Measurements from ENCODE around the gene TRIM41.
"Not testable (repeated sequence)": the region's sequence is repeated elsewhere in the genome, so short reads cannot be mapped to it uniquely, and the experiment has no call there.

Gene TRIM41

DNA sequence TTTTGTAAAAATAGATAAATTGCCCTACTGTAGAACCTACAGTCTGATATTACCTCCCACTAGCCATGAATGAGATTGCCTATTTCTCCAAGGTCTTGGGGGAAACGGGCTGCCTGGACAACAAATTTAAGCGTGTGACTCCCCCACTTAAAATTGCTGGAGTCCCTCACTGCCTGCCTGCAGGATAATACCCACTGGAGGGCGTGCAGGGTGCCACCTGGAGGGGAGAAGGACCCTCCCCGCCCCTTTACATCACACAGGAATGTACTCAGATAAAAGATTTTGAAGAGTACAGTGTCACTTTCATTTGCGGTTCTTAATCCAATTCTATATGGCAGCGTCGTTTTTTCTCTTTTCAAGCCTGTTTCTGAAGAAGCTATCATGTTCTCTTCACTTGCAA lies 11.9 kb upstream of the TRIM41 start:
- no peak for DNase-seq (ENCODE audit: low spot score)

DNA sequence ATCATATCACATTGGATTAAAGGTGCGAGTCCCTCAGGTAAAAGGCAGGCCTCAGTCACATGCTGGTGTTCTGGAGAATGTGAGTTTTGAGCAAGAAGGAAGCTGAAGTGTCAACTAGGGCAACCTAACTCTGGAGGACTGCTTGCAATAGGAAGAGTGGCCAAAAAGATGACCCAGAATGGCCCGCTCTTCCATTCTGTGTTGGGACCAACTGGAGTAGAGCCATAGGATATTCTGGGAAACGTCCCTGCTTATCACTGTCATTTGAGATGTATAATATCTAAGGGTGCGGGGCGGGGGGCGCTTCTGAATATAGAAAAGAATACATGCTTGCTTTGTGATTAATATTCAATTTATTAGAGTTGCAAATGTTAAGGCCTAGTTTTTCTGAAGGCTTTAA lies 11.0 kb upstream of the TRIM41 start:
- DNase-seq (ENCODE audit: low spot score) = no peak

DNA sequence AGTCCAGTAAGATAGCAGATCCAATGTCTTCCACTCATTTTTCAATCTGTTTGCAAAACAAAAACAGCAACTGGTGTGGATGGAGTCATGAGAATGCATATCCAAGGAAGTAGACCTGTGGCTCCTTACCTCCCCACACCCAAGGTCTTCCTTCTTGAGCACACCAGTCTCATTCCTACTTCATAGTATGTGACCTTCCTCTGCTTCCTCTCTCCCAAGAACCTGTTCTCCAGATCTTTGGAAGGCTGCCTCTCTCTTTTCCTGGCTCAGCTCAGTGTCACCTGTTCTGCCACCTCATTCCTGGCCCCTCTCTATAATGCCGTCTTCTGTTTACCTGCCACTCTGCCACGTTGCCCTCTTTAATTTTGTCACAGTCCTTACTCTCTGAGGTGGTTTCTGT lies 10.1 kb upstream of the TRIM41 start:
- no peak for DNase-seq (ENCODE audit: low spot score)

DNA sequence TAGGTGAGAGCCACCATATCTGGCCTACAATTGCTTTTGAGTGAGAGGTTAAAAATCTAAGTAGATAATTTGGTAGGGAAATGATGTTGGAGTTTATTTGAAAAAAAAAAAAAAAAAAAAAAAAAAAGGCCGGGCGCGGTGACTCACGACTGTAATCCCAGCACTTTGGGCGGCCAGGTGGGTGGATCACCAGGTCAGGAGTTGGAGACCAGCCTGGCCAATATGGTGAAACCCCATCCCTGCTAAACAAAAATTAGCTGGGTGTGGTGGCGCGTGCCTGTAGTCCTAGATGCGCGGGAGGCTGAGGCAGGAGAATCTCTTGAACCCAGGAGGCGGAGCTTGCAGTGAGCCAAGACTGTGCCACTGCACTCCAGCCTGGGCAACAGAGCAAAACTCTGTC lies 8.8 kb upstream of the TRIM41 start:
- not testable (repeated sequence) for DNase-seq (ENCODE audit: low spot score)

DNA sequence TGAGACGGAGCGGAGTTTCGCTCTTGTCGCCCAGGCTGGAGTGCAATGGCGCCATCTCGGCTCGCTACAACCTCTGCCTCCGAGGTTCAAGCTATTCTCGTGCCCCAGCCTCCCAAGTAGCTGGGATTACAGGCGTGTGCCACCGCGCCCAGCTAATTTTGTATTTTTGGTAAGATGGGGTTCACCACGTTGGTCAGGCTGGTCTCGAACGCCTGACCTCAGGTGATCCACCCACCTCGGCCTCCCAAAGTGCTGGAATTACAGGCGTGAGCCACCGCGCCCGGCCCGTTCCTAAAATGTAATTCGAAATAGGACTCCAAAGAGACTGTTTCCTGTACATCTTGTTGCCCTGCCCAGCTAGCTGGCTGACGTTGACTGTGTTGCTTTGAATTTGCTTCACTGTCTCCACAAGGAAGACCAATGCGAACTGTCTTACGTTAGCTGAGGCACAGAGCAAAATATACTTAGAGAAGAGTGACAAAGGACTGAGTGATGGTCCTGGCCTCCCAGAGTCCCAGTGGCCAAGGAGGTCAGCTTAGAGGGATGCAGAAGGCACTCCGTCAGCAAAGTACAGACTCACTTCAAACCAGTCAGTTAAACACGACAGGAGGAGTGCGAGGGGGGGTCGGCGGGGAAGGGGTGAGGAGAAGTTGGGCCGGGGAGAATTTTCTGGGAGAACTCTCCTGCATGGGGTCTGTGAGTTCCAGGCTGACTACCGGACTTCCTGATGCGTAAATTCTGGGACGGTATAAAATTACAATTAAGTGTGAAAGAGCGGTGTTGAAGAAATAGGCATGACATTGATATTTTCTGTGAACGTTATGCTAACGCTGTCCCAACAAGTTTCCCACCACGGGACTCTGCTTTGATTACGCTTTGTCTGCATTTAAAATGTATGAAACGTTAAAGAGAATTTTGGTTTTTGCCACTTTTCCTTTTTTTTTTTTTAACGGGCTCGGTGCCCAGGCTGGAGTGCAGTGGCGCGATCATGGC lies 6.8 kb upstream of the TRIM41 start:
- DNase-seq (ENCODE audit: low spot score) = no peak

DNA sequence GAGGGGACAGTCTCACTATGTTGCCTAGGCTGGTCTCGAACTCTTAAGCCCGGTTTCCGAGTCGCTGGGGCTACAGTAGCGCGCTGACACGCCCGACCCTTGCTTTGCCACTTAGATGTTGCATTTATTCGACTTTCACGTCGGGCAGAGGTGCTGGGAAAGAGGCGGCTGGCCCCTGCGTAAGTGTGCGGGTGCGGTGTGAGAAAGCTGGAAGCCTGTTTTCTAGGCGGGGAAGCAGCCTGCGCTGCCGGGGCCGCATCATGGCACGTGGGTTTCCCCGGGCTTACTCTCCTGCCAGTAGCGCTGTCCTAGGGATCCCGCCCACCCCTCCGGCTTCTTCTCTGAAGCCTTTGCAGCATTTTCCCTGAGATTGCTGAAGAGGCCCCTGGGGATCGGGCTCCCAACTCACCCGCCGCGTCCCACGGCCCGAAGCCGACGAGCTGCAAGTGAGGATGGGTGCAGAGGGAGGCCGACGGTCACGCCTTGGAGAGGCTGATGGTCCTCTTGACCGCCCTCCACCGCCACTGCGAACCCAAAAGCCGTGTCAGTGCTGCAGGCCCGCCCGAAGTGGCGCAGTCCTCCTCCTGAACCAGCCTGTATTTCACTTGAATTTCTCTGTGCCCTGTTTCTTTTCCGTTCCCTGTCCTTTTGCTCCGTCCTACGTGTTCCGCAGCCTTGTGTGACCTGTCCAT lies 5.8 kb upstream of the TRIM41 start:
- DNase-seq (ENCODE audit: low spot score) = peak; percentile 53

DNA sequence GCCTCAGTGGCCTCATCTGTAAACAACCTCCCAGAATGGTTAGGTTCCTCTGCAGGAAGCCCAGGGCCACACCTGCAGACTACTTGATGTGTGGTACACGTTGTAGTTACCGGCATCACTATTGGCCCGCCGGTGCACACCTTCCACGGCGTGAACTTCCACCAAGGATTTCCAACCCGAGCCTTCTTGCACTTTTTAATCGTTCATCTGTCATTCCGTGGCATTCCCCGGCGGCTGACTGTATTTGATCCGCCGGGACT lies 5.3 kb upstream of the TRIM41 start:
- DNase-seq (ENCODE audit: low spot score) = no peak

DNA sequence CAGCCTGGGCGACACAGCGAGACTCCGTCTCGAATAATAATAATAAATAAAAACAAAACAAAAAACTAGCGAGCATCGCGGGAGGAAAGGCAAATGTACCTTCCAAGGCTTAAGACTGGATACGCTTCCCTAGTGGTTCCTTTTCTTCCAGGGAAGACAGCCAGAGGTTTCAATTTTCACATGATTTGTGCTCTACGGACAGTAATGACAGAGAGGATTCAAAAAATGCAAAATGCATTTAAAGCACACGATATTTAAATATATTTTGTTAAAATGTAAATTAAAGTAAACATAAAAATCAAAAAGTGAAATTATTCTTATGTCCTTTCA lies 4.3 kb upstream of the TRIM41 start:
- no peak for DNase-seq (ENCODE audit: low spot score)

DNA sequence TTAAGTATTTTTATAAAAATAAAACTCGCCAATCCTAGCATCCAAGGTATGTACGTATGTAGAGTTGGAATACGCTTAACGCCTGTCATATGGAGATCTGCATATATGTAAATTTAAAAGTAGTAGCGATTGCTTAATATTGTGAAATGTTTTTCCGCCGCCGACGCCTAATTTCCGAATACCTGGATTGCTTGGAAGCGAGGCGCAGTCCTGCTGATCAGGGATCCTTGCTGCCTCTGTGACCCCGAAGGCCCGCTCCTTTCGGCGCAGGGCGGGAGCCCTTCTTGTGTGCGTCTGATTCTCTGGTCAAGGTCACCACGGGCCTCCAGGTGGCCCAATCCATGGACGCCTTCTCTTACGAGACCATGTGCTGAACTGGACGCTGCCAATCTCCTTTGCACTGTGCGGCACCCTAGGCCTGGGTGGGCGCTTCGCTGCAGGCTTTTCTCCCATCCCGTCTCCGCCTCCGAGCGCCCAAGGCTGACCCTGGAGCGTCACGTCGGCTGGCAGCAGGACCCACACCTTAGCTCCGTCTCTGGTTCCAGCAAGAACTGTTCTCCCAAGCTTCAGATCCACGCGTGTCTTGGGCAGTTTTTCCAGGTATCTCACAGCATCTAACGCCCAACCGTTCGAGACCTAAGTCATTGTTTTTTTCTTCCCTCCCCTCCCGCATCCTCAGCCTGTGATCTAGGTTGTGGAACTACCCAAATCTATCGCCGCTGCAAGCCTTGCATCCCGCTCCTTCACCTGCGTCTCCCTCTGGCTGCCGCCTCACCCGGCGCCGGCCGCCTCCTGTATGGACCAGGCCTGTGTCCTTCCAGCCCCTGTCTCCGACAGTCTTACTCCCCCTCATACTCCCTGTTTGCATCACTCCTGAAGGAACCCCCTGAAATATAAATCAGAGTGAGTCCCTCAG lies 3.6 kb upstream of the TRIM41 start:
- no peak for DNase-seq (ENCODE audit: low spot score)

DNA sequence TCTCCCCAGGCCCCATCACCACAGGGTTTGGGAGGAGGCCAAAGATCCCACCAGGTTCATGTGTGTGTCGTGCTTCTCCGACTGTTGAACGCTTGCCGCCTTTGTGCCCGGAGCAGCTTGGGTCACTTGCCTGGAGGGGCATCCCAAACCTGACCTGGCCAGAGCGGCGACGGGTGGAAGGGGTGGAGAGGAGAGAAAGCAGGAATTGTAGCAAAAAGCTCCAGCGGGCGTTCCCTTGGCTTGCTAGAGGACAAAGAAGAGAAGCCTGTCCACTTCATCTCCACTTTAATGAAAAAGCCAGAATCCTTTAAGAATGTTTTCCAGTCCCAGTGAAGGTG lies 2.9 kb upstream of the TRIM41 start:
- no peak for DNase-seq (ENCODE audit: low spot score)

DNA sequence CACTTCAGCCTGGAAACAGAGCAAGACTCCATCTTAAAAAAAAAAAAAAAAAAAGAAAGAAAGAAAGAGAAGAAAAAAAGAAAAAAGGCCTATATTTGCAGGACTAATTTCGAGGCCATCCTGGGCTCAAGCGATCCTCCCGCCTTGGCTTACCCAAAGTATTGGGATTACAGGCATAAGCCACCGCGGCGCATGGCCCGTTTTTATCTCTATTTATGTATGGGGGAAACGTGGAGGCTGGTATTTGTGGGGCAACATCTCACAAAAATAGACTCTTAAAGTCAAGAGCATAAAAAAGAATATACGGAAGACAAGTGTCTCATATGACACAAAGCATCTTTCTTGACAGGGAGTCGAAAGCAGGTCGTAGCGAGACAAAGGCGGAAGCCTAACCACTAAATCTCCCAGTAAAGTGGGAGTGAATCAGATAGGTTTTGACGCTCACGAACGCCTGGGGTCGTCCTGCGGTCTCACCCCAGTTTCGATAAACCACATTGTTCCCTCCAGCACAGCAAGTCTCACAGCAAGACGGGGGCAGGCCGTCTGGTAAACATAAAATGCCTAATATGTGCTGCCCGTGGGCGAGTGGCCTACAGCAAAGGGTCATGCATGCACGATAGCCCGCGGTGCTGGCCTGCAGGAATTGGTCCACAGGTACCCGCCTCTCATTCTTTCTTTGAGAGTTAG lies 1.8 kb upstream of the TRIM41 start:
- no peak for DNase-seq (ENCODE audit: low spot score)

DNA sequence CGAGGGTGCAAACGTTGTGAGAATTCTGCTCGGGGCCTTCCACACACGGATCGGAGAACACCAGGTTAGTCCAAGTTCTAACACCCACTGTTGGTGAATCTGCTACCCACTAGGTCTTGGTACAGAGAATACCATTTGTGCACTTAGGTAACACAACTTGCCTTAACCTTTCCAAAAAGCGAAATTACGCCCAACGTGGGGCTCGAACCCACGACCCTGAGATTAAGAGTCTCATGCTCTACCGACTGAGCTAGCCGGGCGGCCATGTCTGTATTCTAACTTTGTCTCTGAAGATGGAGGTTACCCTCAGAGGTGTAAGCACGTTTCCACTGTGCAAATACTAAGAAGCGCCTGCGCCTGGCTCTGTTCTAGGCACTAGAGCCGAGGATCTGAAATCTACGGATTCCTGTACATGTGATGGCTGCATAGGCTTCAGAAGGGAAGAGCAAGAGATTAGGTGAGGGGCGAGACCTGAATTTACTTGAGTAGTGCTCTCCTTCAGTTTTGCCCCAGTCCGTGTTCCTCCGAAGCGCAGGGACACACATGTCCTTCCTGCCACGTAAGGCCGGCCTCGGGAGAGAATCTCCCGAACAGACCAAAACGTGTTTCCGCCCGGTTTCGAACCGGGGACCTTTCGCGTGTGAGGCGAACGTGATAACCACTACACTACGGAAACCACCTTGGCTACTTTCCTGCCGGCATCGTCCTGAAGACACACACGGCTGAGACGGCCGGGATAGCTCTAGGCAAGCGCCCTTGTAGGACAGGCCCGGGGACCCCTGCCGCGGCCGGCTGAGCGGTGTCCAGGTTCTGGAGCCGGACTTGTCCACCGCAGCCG lies 1.1 kb upstream of the TRIM41 start:
- peak; percentile 99 for DNase-seq (ENCODE audit: low spot score)

DNA sequence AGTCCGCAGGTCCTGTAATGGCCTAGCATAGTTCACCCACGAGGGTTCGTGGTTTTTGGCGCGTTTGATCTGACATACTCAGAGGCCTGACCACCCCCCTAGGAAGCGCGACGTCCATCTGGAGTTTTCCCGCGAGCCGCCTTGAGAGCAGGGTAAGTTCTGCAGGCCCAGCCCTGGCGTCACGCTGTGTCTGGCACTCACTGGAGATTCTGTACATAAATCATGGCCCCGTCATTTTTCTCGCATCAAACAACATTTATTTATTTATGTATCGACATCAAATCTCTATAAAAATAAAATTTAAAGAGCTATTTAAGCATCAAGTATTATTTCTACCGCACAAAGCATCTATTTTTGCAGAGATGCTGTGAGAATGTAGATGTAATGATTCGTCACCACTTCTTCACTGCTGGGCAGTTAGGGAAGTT lies 437 bp upstream of the TRIM41 start:
- DNase-seq (ENCODE audit: low spot score) = no peak

DNA sequence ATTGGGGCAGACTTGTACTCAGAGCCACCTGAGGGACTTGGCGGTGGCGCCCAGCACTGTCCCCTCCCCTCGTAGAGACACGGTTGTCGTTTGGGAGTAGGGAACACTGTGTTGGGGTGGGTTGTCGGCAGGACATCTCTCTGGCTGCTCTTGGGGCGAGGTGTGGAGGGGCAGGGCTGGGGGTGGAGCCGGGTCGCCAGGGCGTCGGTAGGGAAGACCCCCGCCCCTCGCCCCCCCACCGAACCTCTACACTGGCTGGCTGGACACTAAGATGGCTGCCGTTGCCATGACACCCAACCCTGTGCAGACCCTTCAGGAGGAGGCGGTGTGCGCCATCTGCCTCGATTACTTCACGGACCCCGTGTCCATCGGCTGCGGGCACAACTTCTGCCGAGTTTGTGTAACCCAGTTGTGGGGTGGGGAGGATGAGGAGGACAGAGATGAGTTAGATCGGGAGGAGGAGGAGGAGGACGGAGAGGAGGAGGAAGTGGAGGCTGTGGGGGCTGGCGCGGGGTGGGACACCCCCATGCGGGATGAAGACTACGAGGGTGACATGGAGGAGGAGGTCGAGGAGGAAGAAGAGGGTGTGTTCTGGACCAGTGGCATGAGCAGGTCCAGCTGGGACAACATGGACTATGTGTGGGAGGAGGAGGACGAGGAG lies 778 bp downstream of the TRIM41 start:
- no peak for DNase-seq (ENCODE audit: low spot score)

DNA sequence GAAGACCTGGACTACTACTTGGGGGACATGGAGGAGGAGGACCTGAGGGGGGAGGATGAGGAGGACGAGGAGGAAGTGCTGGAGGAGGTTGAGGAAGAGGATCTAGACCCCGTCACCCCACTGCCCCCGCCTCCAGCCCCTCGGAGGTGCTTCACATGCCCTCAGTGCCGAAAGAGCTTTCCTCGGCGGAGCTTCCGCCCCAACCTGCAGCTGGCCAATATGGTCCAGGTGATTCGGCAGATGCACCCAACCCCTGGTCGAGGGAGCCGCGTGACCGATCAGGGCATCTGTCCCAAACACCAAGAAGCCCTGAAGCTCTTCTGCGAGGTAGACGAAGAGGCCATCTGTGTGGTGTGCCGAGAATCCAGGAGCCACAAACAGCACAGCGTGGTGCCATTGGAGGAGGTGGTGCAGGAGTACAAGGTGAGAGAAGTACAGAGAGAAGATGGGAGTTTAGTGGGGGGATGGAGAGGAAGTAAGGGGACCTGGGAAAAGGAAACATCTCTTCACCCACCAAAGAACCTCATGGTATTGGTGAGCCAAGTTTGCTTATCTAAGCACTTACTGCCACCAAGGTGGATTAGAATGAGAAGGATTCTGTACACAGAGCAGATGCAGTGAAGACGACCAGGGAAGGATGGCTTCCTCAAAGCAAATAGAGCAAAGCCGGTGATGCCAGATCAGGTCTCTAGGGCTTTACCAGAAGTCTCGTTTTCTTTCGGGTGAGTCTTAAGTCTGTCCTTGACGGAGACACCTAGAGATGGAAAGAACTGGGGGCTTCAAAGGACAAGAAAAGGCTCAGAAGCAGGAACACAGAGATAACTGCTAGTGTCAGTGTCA lies 1.5 kb downstream of the TRIM41 start:
- DNase-seq (ENCODE audit: low spot score) = no peak

DNA sequence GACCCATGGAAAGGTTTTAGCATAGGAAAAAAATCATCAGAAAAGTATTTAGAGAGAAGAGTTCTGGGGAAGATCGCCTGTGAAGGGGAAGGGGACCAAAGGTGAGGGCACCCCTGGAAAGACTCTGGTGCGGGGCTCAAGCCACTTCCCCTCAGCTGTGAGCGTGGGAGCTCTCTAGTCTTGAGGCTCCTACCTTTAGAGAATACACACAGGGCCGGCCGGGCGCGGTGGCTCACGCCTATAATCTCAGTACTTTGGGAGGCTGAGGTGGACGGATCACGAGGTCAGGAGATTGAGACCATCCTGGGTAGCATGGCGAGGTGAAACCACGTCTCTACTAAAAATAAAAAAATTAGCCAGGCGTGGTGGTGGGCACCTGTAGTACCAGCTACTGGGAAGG lies 6.9 kb downstream of the TRIM41 start:
- DNase-seq (ENCODE audit: low spot score) = no peak

DNA sequence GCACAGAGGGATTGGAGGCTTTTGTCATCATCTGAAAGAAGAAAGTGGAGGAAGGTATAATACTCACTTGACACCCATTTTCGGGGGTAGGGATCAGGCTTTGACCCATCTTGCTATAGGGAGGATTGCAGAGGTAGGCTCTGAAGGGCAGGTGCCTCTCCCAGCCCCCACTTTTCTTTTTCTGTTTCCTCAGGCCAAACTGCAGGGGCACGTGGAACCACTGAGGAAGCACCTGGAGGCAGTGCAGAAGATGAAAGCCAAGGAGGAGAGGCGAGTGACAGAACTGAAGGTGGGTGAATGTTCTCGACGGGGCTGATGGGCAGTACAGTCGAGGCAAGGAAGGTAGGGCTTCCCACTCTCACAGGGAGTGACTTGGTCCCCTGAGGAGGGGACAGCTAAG lies 7.5 kb downstream of the TRIM41 start:
- DNase-seq (ENCODE audit: low spot score) = no peak

DNA sequence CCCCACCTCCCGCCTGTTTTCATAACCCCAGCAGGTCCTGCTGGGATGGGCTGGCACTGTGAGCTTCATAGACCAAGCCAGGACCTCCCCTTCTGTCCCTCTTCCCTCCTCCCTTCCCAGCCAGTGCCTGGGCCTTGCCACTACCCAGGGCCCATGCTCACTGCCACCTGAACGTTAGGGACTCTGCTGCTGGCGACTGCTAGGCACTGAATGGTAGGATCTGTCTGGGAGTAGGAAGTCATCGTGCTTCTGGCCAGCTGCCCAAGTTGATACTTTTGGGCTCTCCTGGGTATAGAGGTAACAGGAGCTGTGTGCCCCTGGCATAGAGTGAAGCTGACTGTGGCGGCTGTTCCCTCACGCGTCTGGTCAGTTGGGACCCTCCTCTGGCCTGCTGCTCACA lies 8.4 kb downstream of the TRIM41 start:
- no peak for DNase-seq (ENCODE audit: low spot score)

DNA sequence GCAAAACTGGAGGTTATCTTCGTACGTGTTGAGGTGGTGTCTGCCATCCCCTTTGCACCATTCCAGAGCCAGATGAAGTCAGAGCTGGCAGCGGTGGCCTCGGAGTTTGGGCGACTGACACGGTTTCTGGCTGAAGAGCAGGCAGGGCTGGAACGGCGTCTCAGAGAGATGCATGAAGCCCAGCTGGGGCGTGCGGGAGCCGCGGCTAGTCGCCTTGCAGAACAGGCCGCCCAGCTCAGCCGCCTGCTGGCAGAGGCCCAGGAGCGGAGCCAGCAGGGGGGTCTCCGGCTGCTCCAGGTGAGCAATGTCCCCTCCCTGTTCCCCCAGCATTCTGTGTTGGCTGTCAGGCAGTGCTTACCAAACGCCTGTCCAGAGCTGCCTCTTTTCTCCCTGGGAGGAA lies 9.5 kb downstream of the TRIM41 start:
- no peak for DNase-seq (ENCODE audit: low spot score)

Measured in kidney tubule cell (primary cell).